Stomach (tissue), 9 donors: ENCODE data around the gene TDP1. TPM values are rescaled to one million over a fixed set of nuclear protein-coding genes. Genes with fewer than 3 reads are reported as not detected.

Experiments used
- DNase-seq, 2 donors: peaks; one replicate each; pipeline versions ENCODE4 v3.0.0 to v3.0.0-alpha.2; 2013 to 2019
- H3K27ac ChIP-seq, 5 donors: fragments of 200-600 bp in 4 of 5; sonication (generic) in 4 of 5; one replicate each; pipeline ENCODE4 v1.5.1; 2013 to 2019; ENCODE audit warnings: mild to moderate bottlenecking in 1 of 5, moderate library complexity in 1 of 5
- H3K27me3 ChIP-seq, 3 donors: fragments of 200-600 bp; sonication (generic); one replicate each; pipeline ENCODE4 v1.5.1; 2017 to 2019; ENCODE audit warnings: mixed run types in 1 of 3
- H3K36me3 ChIP-seq, 4 donors: fragments of 200-600 bp; sonication (generic); 1 replicate in 3 of 4; 2 replicates in 1 of 4; pipeline ENCODE4 v1.5.1; 2016 to 2019
- H3K4me1 ChIP-seq, 4 donors: fragments of 200-600 bp; sonication (generic); one replicate each; pipeline ENCODE4 v1.5.1; 2016 to 2019
- H3K4me3 ChIP-seq, 4 donors: fragments of 200-600 bp; sonication (generic) in 3 of 4; one replicate each; pipeline ENCODE4 v1.5.1; 2016 to 2019; ENCODE audit warnings: mild to moderate bottlenecking in 1 of 4
- H3K9me3 ChIP-seq, 4 donors: fragments of 200-600 bp; sonication (generic); one replicate each; pipeline ENCODE4 v1.5.1; 2016 to 2019
- CTCF ChIP-seq, 7 experiments: fragments of 450-650 bp in 4 of 7; fragments of 200-600 bp in 3 of 7; sonication (generic) in 3 of 7; IDR thresholded peaks; one replicate each; pipeline ENCODE4 v1.5.1; 2016 to 2019; ENCODE audit warnings: antibody characterized with exemption in 7 of 7, control low read depth in 2 of 7, mild to moderate bottlenecking in 1 of 7
- EP300 ChIP-seq: sonication (generic); formaldehyde crosslinking; IDR thresholded peaks from one replicate; pipeline ENCODE4 v1.6.1; 2017; ENCODE audit warnings: antibody characterized with exemption
- POLR2A ChIP-seq, 4 donors: fragments of 450-650 bp; IDR thresholded peaks; one replicate each; pipeline ENCODE4 v1.6.1; 2016; ENCODE audit warnings: antibody characterized with exemption in 4 of 4, control low read depth in 2 of 4, mild to moderate bottlenecking in 1 of 4, moderate library complexity in 1 of 4
- POLR2AphosphoS5 ChIP-seq, 3 donors: sonication (generic); formaldehyde crosslinking; IDR thresholded peaks; one replicate each; pipeline ENCODE4 v1.6.1; 2016; ENCODE audit warnings: antibody characterized with exemption in 3 of 3
- WGBS, 5 donors: extraction: QIAGEN DNeasy Blood & Tissue Kit in 3 of 5; methylation state at CpG; one replicate each; pipeline versions ENCODE4 v1.1.5 to v1.1.7; 2013 to 2018; 5-methylcytosine and 5-hydroxymethylcytosine counted together
- intact Hi-C: fragments of 100-400 bp; cut with DNase I; formaldehyde crosslinking; loops from one replicate; pipeline ENCODE4 v1.15.1; 2023; ENCODE audit warnings: low total_unique reads
- polyA plus RNA-seq, 3 donors: library from polyadenylated mRNA; stranded (reverse); fragments of 200-250 nt; gene quantifications; one replicate each; pipeline ENCODE4 v1.2.3, GENCODE V29; 2013
- total RNA-seq, 5 donors: library from RNA; depleted of rRNA; stranded (reverse); fragments of >200 nt; gene quantifications; one replicate each; pipeline versions ENCODE4 v1.1.0 to v1.2.3, GENCODE V29; 2014 to 2016
- donor health status: healthy with polysubstance abuse.
- donor health status: Bipolar disorder and iron deficiency.
- donor health status: healthy.

The TDP1 gene
- total and polyA plus RNA-seq, 8 donors: 2.6 to 127 (median 11.8) TPM

GRCh38 chr14:90003526-90004307, 48.0 kb downstream of the TDP1 start:
- TF ChIP-seq POLR2AphosphoS5 (IDR thresholded peaks at IDR 0.05): no peak
- TF ChIP-seq POLR2A (IDR thresholded peaks at IDR 0.05): no peak
- TF ChIP-seq EP300: no peak
- no peak for TF ChIP-seq CTCF (IDR thresholded peaks at IDR 0.05)
- no peaks in the 10 kb centered on the region for H3K27me3 ChIP-seq
- no peak for DNase-seq
- H3K36me3 ChIP-seq: peaks cover 7 to 62% (median 46%) of the 10 kb centered on the region in 4 donors
- no peaks in the 10 kb centered on the region for H3K4me1 ChIP-seq
- intact Hi-C loops: no loop called here
- no peak overlapping the region for H3K4me3 ChIP-seq
- WGBS, 5 donors: 85 to 88% (median 87%) methylated on average over 6 of the region's 6 CpGs
- H3K27ac ChIP-seq: no peak overlapping the region
- H3K9me3 ChIP-seq: no peaks in the 10 kb centered on the region

- no peak for TF ChIP-seq POLR2AphosphoS5 (IDR thresholded peaks at IDR 0.05)
- no peak for TF ChIP-seq POLR2A (IDR thresholded peaks at IDR 0.05)
- no peak for TF ChIP-seq CTCF (IDR thresholded peaks at IDR 0.05)
- TF ChIP-seq EP300: no peak
- H3K9me3 ChIP-seq: no peaks in the 10 kb centered on the region
- no peaks in the 10 kb centered on the region for H3K4me1 ChIP-seq
- no peaks in the 10 kb centered on the region for H3K27me3 ChIP-seq
- intact Hi-C loops: no loop called here
- DNase-seq: no peak
- H3K27ac ChIP-seq: no peak overlapping the region
- H3K36me3 ChIP-seq: peaks cover 7 to 62% (median 51%) of the 10 kb centered on the region in 4 donors
- H3K4me3 ChIP-seq: no peak overlapping the region
These were observed 49.7 kb downstream of the TDP1 start for GRCh38 chr14:90005441-90005840.

- no peaks in the 10 kb centered on the region for H3K27me3 ChIP-seq
- TF ChIP-seq EP300: no peak
- TF ChIP-seq CTCF (IDR thresholded peaks at IDR 0.05): no peak
- no peak for TF ChIP-seq POLR2A (IDR thresholded peaks at IDR 0.05)
- no peak for TF ChIP-seq POLR2AphosphoS5 (IDR thresholded peaks at IDR 0.05)
- no peaks in the 10 kb centered on the region for H3K9me3 ChIP-seq
- no peak for DNase-seq
- no peak overlapping the region for H3K27ac ChIP-seq
- no peaks in the 10 kb centered on the region for H3K4me1 ChIP-seq
- 94 to 100% (median 97%) methylated on average over 3 of the region's 3 CpGs for WGBS, 5 donors
- peaks cover 7 to 61% (median 53%) of the 10 kb centered on the region in 4 donors for H3K36me3 ChIP-seq
- intact Hi-C loops: no loop called here
- H3K4me3 ChIP-seq: no peak overlapping the region
These were observed 50.3 kb downstream of the TDP1 start for GRCh38 chr14:90005939-90006530.

GRCh38 chr14:90017371-90017770, 61.6 kb downstream of the TDP1 start:
- intact Hi-C loops: no loop called here
- Histone ChIP-seq H3K27ac (no peak overlapping the region), H3K4me1 (no peaks in the 10 kb centered on the region), H3K36me3 (peaks cover 3 to 84% (median 66%) of the 10 kb centered on the region in 4 donors), H3K9me3 (no peaks in the 10 kb centered on the region), H3K4me3 (no peak overlapping the region), H3K27me3 (no peaks in the 10 kb centered on the region)
- no peak for DNase-seq
- 72 to 95% (median 92%) methylated on average over 4 of the region's 4 CpGs for WGBS, 5 donors
- no peak for TF ChIP-seq EP300
- TF ChIP-seq POLR2A (IDR thresholded peaks at IDR 0.05): no peak
- no peak for TF ChIP-seq POLR2AphosphoS5 (IDR thresholded peaks at IDR 0.05)
- no peak for TF ChIP-seq CTCF (IDR thresholded peaks at IDR 0.05)
